ENCODE measurements around the gene ATP9B.

The ATP9B gene

DNA sequence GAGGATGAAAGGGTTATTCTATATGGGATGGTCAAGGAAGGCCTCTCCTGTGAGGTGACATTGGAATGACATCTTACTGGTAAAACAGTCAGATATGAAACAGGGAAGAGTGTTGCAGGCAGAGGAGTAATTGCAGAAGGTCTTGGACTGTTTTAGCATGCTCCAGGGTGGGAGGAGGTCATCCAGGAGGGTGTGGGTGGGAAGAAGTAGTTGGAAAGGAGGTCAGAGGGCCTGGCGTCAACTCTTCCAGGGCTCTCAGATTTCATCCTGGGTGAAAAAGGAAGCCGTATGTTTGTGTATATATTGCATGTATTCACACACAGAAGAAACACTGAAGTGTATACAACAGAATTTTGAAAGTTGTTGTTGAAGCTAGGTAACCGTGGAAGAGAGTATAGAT, 48.2 kb downstream of the ATP9B start:
- H4K20me1 ChIP-seq (ENCODE audit: insufficient read depth, low read length) = no peaks in the 10 kb centered on the region; the same call in 1 of the 2 replicates

DNA sequence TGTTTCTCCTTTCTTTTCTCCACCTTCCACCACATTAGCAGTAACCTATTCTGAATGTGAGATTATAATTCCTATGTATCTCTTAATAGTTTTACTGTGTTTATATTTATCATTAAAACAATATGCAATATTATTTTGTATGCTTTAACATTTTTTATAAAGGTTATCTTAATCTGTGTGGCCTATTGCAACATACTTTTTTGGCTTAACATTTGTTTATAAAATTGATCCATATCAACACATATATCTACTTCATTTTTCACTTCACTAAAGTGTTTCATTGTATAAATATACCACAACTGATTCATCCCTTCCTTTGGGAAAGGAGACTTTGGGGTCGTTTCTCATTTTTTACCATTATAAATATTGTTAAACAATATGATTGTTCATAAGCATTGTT, 48.6 kb downstream of the ATP9B start:
- H2AFZ ChIP-seq (ENCODE audit: low read depth, low read length) = no peak overlapping the region
- no peaks in the 10 kb centered on the region for H3K27me3 ChIP-seq (ENCODE audit: low read depth, low read length)
- H3K9me3 ChIP-seq (ENCODE audit: insufficient read depth, low read length) = no peaks in the 10 kb centered on the region; the same call in 1 of the 2 replicates
- no peaks in the 10 kb centered on the region for H3K79me2 ChIP-seq (ENCODE audit: low read length)
- H3K27ac ChIP-seq (ENCODE audit: low read length) = no peak overlapping the region
- H4K20me1 ChIP-seq (ENCODE audit: insufficient read depth, low read length) = no peaks in the 10 kb centered on the region; the same call in 1 of the 2 replicates
- no peak overlapping the region for H3K4me2 ChIP-seq (ENCODE audit: low read length)
- peaks cover 36% of the 10 kb centered on the region for H3K4me1 ChIP-seq (ENCODE audit: low read length)
- H3K36me3 ChIP-seq (replicated peaks; ENCODE audit: low read depth, low read length) = peaks cover 31% of the 10 kb centered on the region
- TF ChIP-seq, protein P1, sequence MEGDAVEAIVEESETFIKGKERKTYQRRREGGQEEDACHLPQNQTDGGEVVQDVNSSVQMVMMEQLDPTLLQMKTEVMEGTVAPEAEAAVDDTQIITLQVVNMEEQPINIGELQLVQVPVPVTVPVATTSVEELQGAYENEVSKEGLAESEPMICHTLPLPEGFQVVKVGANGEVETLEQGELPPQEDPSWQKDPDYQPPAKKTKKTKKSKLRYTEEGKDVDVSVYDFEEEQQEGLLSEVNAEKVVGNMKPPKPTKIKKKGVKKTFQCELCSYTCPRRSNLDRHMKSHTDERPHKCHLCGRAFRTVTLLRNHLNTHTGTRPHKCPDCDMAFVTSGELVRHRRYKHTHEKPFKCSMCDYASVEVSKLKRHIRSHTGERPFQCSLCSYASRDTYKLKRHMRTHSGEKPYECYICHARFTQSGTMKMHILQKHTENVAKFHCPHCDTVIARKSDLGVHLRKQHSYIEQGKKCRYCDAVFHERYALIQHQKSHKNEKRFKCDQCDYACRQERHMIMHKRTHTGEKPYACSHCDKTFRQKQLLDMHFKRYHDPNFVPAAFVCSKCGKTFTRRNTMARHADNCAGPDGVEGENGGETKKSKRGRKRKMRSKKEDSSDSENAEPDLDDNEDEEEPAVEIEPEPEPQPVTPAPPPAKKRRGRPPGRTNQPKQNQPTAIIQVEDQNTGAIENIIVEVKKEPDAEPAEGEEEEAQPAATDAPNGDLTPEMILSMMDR (IDR thresholded peaks at IDR 0.05; ENCODE audit: low read depth, low read length) = no peak
- no peak for TF ChIP-seq EZH2phosphoT487 (IDR thresholded peaks at IDR 0.05; ENCODE audit: low read depth)
- H3K4me3 ChIP-seq (ENCODE audit: low read length) = no peak overlapping the region
- H3K9ac ChIP-seq (ENCODE audit: low read length) = no peak overlapping the region

More for the DNA sequence above, 48.2 kb downstream of the ATP9B start:
- TF ChIP-seq, protein P1 (IDR thresholded peaks at IDR 0.05; ENCODE audit: low read depth, low read length) = no peak
- Histone ChIP-seq H3K4me2 (ENCODE audit: low read length) (no peak overlapping the region), H3K27me3 (ENCODE audit: low read depth, low read length) (no peaks in the 10 kb centered on the region), H3K9ac (ENCODE audit: low read length) (no peak overlapping the region), H3K9me3 (ENCODE audit: insufficient read depth, low read length) (no peaks in the 10 kb centered on the region; the same call in 1 of the 2 replicates), H3K27ac (ENCODE audit: low read length) (no peak overlapping the region), H3K4me1 (ENCODE audit: low read length) (peaks cover 36% of the 10 kb centered on the region), H2AFZ (ENCODE audit: low read depth, low read length) (no peak overlapping the region), H3K4me3 (ENCODE audit: low read length) (no peak overlapping the region), H3K36me3 (replicated peaks; ENCODE audit: low read depth, low read length) (peaks cover 28% of the 10 kb centered on the region), H3K79me2 (ENCODE audit: low read length) (no peaks in the 10 kb centered on the region)

DNA sequence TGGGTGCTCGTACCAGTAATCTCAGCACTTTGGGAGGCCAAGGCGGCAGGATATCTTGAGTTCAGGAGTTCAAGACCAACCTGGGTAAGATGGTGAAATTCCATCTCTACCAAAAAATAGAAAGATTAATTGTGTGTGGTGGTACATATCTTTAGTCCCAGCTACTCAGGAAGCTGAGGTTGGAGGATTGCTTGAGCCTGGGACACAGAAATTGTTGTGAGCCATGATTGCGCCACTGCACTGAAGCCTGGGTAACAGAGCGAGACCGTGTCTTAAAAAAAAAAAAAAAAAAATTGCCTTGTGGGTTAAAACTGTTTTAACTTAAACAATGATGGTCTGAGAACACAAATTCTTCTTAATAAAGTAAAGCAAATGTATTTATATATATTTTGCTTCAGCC, 49.6 kb downstream of the ATP9B start:
- H3K9ac ChIP-seq (ENCODE audit: low read length) = no peak overlapping the region
- no peak overlapping the region for H3K4me3 ChIP-seq (ENCODE audit: low read length)
- no peaks in the 10 kb centered on the region for H3K27me3 ChIP-seq (ENCODE audit: low read depth, low read length)
- peaks cover 27% of the 10 kb centered on the region for H3K4me1 ChIP-seq (ENCODE audit: low read length)
- TF ChIP-seq EZH2phosphoT487 (IDR thresholded peaks at IDR 0.05; ENCODE audit: low read depth) = no peak
- TF ChIP-seq, protein P1 (IDR thresholded peaks at IDR 0.05; ENCODE audit: low read depth, low read length) = no peak
- no peaks in the 10 kb centered on the region; the same call in 1 of the 2 replicates for H3K9me3 ChIP-seq (ENCODE audit: insufficient read depth, low read length)
- H3K27ac ChIP-seq (ENCODE audit: low read length) = no peak overlapping the region
- H3K4me2 ChIP-seq (ENCODE audit: low read length) = peak overlapping the region; percentile 47
- H3K79me2 ChIP-seq (ENCODE audit: low read length) = no peaks in the 10 kb centered on the region
- H4K20me1 ChIP-seq (ENCODE audit: insufficient read depth, low read length) = no peaks in the 10 kb centered on the region; the same call in 1 of the 2 replicates
- no peak overlapping the region for H2AFZ ChIP-seq (ENCODE audit: low read depth, low read length)
- peaks cover 41% of the 10 kb centered on the region for H3K36me3 ChIP-seq (replicated peaks; ENCODE audit: low read depth, low read length)

DNA sequence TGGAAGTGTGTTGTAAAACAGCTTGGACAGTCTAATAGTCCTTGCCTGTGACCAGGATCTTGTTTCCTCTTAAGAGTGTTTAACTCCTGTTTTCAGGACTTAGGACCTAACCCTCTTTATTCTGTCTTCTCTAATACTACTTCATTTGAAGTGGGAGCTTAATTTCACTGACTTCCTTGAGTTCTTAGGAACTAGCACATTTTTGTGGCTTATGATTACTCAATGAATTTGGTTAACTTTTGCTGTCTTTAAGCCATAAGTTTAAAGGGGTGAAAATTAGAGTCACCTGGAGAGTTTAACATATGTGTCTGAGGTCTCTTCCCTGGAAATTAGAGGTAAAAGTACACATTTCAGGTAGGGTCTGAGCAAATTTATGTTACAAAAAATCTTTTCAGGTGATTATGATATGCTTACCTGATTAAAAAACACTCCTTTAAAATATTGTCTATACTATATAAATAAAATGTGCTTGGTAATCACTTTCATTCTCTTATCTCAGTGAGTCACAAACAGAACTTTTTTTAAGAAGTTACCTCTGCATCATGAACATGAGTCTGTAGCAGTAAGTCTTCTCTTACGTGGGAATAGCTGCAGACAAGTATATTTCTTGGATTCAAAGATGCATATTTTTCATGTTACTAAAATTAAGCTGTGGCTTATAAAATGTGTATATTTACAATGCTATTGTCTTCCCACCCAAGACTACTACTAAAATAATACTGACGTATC, 52.7 kb downstream of the ATP9B start:
- Histone ChIP-seq H3K4me1 (ENCODE audit: low read length) (peaks cover 21% of the 10 kb centered on the region), H3K27me3 (ENCODE audit: low read depth, low read length) (no peaks in the 10 kb centered on the region), H3K4me3 (ENCODE audit: low read length) (no peak overlapping the region), H3K79me2 (ENCODE audit: low read length) (no peaks in the 10 kb centered on the region), H3K36me3 (replicated peaks; ENCODE audit: low read depth, low read length) (peaks cover 38% of the 10 kb centered on the region), H3K9me3 (ENCODE audit: insufficient read depth, low read length) (no peaks in the 10 kb centered on the region; the same call in 1 of the 2 replicates), H3K4me2 (ENCODE audit: low read length) (no peak overlapping the region), H4K20me1 (ENCODE audit: insufficient read depth, low read length) (no peaks in the 10 kb centered on the region; the same call in 1 of the 2 replicates), H2AFZ (ENCODE audit: low read depth, low read length) (no peak overlapping the region), H3K9ac (ENCODE audit: low read length) (no peak overlapping the region), H3K27ac (ENCODE audit: low read length) (no peak overlapping the region)
- TF ChIP-seq, protein P1 (IDR thresholded peaks at IDR 0.05; ENCODE audit: low read depth, low read length) = no peak
- no peak for TF ChIP-seq EZH2phosphoT487 (IDR thresholded peaks at IDR 0.05; ENCODE audit: low read depth)
